Transverse colon (tissue), 4 donors: ENCODE measurements around the gene SENP7. TPM values are rescaled to one million over a fixed set of nuclear protein-coding genes. Genes with fewer than 3 reads are reported as not detected.

Experiments
- DNase-seq: peaks from one replicate; pipeline ENCODE4 v3.0.0-alpha.2; 2019
- H3K27ac ChIP-seq, 4 donors: fragments of 200-600 bp; sonication (generic); 2 replicates each; pipeline ENCODE4 v1.5.1; 2016 to 2018; ENCODE audit warnings: inconsistent platforms in 4 of 4
- H3K27me3 ChIP-seq: fragments of 200-600 bp; sonication (generic); 2 replicates; pipeline ENCODE4 v1.5.1; 2017; ENCODE audit warnings: inconsistent platforms
- H3K36me3 ChIP-seq, 4 donors: fragments of 200-600 bp; sonication (generic); 2 replicates each; pipeline ENCODE4 v1.5.1; 2017 to 2019; ENCODE audit warnings: inconsistent platforms in 4 of 4
- H3K4me1 ChIP-seq, 4 donors: fragments of 200-600 bp; sonication (generic); 2 replicates each; pipeline ENCODE4 v1.5.1; 2017 to 2020; ENCODE audit warnings: inconsistent platforms in 4 of 4
- H3K4me3 ChIP-seq, 4 donors: fragments of 200-600 bp; sonication (generic); 1 replicate in 1 of 4; 2 replicates in 3 of 4; pipeline versions ENCODE4 v1.5.1 to v1.6.1; 2017 to 2019; ENCODE audit warnings: inconsistent platforms in 4 of 4
- H3K9me3 ChIP-seq, 2 donors: fragments of 200-600 bp; sonication (generic); 2 replicates each; pipeline ENCODE4 v1.5.1; 2017 to 2019; ENCODE audit warnings: inconsistent platforms in 2 of 2
- EP300 ChIP-seq: sonication (generic); formaldehyde crosslinking; IDR thresholded peaks from one replicate; pipeline ENCODE4 v1.6.1; 2017; ENCODE audit warnings: antibody characterized with exemption, low read depth
- POLR2A ChIP-seq: fragments of 450-650 bp; IDR thresholded peaks from one replicate; pipeline ENCODE4 v1.6.1; 2016; ENCODE audit warnings: antibody characterized with exemption, mild to moderate bottlenecking, moderate library complexity
- POLR2AphosphoS5 ChIP-seq, 3 donors: sonication (generic); formaldehyde crosslinking; IDR thresholded peaks; one replicate each; pipeline ENCODE4 v1.6.1; 2016; ENCODE audit warnings: antibody characterized with exemption in 3 of 3
- WGBS, 2 donors: methylation state at CpG; one replicate each; pipeline ENCODE4 v1.1.5; 2018; ENCODE audit warnings: low coverage in 1 of 2; 5-methylcytosine and 5-hydroxymethylcytosine counted together
- in situ Hi-C, 4 donors: fragments of 200-750 bp; cut with MboI; loops; one replicate each; pipeline versions ENCODE4 v1.15.0 to v1.15.1; 2017; ENCODE audit warnings: low sequenced_read_pairs in 3 of 4, low pct_ligation_motif_present in 1 of 4, low pct_unique_long_range_greater_than_20kb in 1 of 4
- intact Hi-C: fragments of 100-400 bp; cut with DNase I; formaldehyde crosslinking; loops from one replicate; pipeline ENCODE4 v1.15.1; 2023; ENCODE audit warnings: low total_unique reads
- total RNA-seq, 4 donors: library from RNA; depleted of rRNA; stranded (reverse); fragments of >200 nt; gene quantifications; one replicate each; pipeline ENCODE4 v1.1.0, GENCODE V29; 2016
- TF ChIP-seq, protein P1 (sequence below), 5 experiments: fragments of 200-600 bp in 3 of 5; fragments of 450-650 bp in 2 of 5; sonication (generic) in 3 of 5; IDR thresholded peaks; 1 replicate in 2 of 5; 2 replicates in 3 of 5; pipeline ENCODE4 v1.5.1; 2016 to 2017; ENCODE audit warnings: antibody characterized with exemption in 5 of 5, inconsistent platforms in 3 of 5, mild to moderate bottlenecking in 2 of 5, moderate library complexity in 1 of 5

Gene SENP7
- total RNA-seq, 4 donors from 2014 or later = 11.9 to 26.2 (median 20.3) TPM

GRCh38 chr3:101418851-101419250, 94.2 kb downstream of the SENP7 start:
- Histone ChIP-seq H3K27me3 (no peaks in the 10 kb centered on the region), H3K4me1 (no peaks in the 10 kb centered on the region), H3K27ac (no peak overlapping the region), H3K36me3 (no peaks in the 10 kb centered on the region), H3K4me3 (no peak overlapping the region), H3K9me3 (no peaks in the 10 kb centered on the region)
- intact Hi-C loops = no loop called here
- DNase-seq = no peak
- in situ Hi-C loops = no loop called here
- no peak for TF ChIP-seq POLR2AphosphoS5 (IDR thresholded peaks at IDR 0.05)
- TF ChIP-seq EP300 = no peak
- no peak for TF ChIP-seq POLR2A
- TF ChIP-seq, protein P1, sequence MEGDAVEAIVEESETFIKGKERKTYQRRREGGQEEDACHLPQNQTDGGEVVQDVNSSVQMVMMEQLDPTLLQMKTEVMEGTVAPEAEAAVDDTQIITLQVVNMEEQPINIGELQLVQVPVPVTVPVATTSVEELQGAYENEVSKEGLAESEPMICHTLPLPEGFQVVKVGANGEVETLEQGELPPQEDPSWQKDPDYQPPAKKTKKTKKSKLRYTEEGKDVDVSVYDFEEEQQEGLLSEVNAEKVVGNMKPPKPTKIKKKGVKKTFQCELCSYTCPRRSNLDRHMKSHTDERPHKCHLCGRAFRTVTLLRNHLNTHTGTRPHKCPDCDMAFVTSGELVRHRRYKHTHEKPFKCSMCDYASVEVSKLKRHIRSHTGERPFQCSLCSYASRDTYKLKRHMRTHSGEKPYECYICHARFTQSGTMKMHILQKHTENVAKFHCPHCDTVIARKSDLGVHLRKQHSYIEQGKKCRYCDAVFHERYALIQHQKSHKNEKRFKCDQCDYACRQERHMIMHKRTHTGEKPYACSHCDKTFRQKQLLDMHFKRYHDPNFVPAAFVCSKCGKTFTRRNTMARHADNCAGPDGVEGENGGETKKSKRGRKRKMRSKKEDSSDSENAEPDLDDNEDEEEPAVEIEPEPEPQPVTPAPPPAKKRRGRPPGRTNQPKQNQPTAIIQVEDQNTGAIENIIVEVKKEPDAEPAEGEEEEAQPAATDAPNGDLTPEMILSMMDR (IDR thresholded peaks at IDR 0.05) = no peak
- 86 to 92% methylated on average over 1 of the region's 1 CpG for WGBS, 2 donors

GRCh38 chr3:101414121-101414520, 98.9 kb downstream of the SENP7 start:
- in situ Hi-C loops (no loop called here), intact Hi-C loops (no loop called here)

DNA sequence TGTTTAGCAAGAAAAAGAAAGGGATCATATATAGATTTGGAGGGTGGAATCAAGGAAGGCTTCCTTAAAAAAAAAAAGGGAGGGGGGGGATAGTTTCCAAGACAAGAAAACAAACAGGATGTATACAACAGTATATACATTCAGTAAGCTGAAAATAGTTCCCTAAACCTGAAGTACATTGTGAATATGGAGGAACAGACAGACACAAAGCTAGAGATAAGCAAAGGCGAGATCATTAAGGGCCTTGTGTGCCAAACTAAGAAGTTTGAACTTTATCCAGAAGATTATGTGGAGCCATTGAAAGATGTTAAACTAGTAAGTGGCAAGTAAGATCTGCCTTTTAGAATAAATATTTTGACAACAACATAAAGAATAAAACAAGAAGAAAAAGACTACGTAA, 99.4 kb downstream of the SENP7 start:
- Histone ChIP-seq H3K4me3 (no peak overlapping the region), H3K27ac (no peak overlapping the region), H3K27me3 (no peaks in the 10 kb centered on the region), H3K9me3 (peaks cover 0 to 1% of the 10 kb centered on the region in 2 donors), H3K4me1 (no peaks in the 10 kb centered on the region), H3K36me3 (no peaks in the 10 kb centered on the region)
- 82 to 89% methylated on average over 2 of the region's 2 CpGs for WGBS, 2 donors
- DNase-seq = no peak
- no peak for TF ChIP-seq POLR2AphosphoS5 (IDR thresholded peaks at IDR 0.05)
- no peak for TF ChIP-seq EP300
- TF ChIP-seq POLR2A = no peak
- TF ChIP-seq, protein P1 (IDR thresholded peaks at IDR 0.05) = no peak
- in situ Hi-C loops = no loop called here
- intact Hi-C loops = no loop called here

More at GRCh38 chr3:101414121-101414520, 98.9 kb downstream of the SENP7 start:
- H3K4me1 ChIP-seq = no peaks in the 10 kb centered on the region
- no peaks in the 10 kb centered on the region for H3K9me3 ChIP-seq
- H3K27me3 ChIP-seq = no peaks in the 10 kb centered on the region
- H3K27ac ChIP-seq = no peak overlapping the region
- no peaks in the 10 kb centered on the region for H3K36me3 ChIP-seq
- DNase-seq = no peak
- no peak overlapping the region for H3K4me3 ChIP-seq
- 79 to 80% methylated on average over 1 to 6 of the region's 6 CpGs for WGBS, 2 donors
- TF ChIP-seq POLR2AphosphoS5 (IDR thresholded peaks at IDR 0.05) (no peak), POLR2A (no peak), EP300 (no peak)
- TF ChIP-seq, protein P1 (IDR thresholded peaks at IDR 0.05) = no peak

DNA sequence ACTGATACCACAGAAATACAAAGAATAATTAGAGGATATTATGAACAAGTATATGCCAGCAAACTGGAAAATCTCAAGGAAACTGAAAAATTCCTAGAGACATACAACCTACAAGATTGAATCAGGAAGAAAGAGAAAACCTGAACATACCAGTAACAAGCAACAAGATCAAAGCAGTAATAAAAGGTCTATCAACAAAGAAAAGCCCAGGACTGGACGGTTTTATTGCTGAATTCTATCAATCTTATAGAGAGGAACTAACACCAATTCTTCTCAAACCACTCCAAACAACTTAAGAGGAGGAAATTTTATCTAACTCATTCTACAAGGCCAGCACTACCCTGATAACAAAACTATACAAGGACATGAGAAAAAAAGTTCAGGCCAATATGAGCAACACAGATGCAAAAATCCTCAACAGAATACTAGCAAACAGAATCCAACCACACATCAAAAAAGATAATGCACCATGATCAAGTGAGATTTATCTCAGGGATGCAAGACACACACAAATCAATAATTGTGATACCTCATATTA, 121.5 kb downstream of the SENP7 start:
- in situ Hi-C loops (no loop called here), intact Hi-C loops (no loop called here)
- peaks cover 0 to 16% (median 0%) of the 10 kb centered on the region in 4 donors for H3K4me1 ChIP-seq
- H3K36me3 ChIP-seq = peaks cover 0 to 15% (median 0%) of the 10 kb centered on the region in 4 donors
- 17 to 71% methylated on average over 1 of the region's 1 CpG for WGBS, 2 donors
- no peaks in the 10 kb centered on the region for H3K27me3 ChIP-seq
- TF ChIP-seq EP300 (no peak), POLR2A (no peak), POLR2AphosphoS5 (IDR thresholded peaks at IDR 0.05) (no peak)
- TF ChIP-seq, protein P1 (IDR thresholded peaks at IDR 0.05) = no peak
- H3K4me3 ChIP-seq = no peak overlapping the region
- no peak overlapping the region for H3K27ac ChIP-seq
- peaks cover 4 to 10% of the 10 kb centered on the region in 2 donors for H3K9me3 ChIP-seq
- DNase-seq = no peak
